GM12878 (cell line): ENCODE results near the gene GMPR2. TPM values are rescaled to one million over a fixed set of nuclear protein-coding genes. Genes with fewer than 3 reads are reported as not detected.

Experiments
- ATF7 ChIP-seq: fragments of 450-650 bp; IDR thresholded peaks from 2 replicates; pipeline ENCODE4 v1.6.1; 2016; ENCODE audit warnings: low read depth, mild to moderate bottlenecking
- BACH1 ChIP-seq: fragments of 450-650 bp; IDR thresholded peaks from 2 replicates; pipeline ENCODE4 v1.6.1; 2017; ENCODE audit warnings: mild to moderate bottlenecking, borderline replicate concordance
- BCL11A ChIP-seq: IDR thresholded peaks from 2 replicates; pipeline ENCODE4 v1.6.1; 2011; ENCODE audit warnings: low read depth, low read length
- CBX3 ChIP-seq: fragments of 200-600 bp; sonication (generic); IDR thresholded peaks from 2 replicates; pipeline ENCODE4 v1.6.1; 2016; ENCODE audit warnings: low read depth, borderline replicate concordance
- CEBPB ChIP-seq, 2 experiments: fragments of 150-350 bp in 1 of 2; IDR thresholded peaks; 2 replicates each; pipeline ENCODE4 v1.6.1; 2012 to 2014; ENCODE audit warnings: low read depth in 2 of 2, low read length in 2 of 2, borderline replicate concordance in 1 of 2, inconsistent platforms in 1 of 2
- CREB1 ChIP-seq: IDR thresholded peaks from 2 replicates; pipeline ENCODE4 v1.6.1; 2012; ENCODE audit warnings: low read depth, mild to moderate bottlenecking, inconsistent platforms
- CTCF ChIP-seq, 3 experiments: IDR thresholded peaks in 2 of 3; conservative IDR thresholded peaks in 1 of 3; 2 replicates each; pipeline ENCODE4 v1.5.1; 2011; ENCODE audit warnings: low read depth in 3 of 3, low read length in 3 of 3, mild to moderate bottlenecking in 3 of 3, control low read depth in 2 of 3, moderate library complexity in 2 of 3, inconsistent platforms in 1 of 3, mixed read lengths in 1 of 3; ENCODE audit not compliant: control insufficient read depth in 2 of 3, insufficient read depth in 1 of 3; ENCODE audit errors: extremely low read depth in 1 of 3
- DPF2 ChIP-seq: fragments of 450-650 bp; IDR thresholded peaks from 2 replicates; pipeline ENCODE4 v1.6.1; 2017; ENCODE audit warnings: mild to moderate bottlenecking
- ESRRA ChIP-seq: IDR thresholded peaks from 2 replicates; pipeline ENCODE4 v1.6.1; 2012; ENCODE audit warnings: mild to moderate bottlenecking, low read length, improper control_type of control experiment
- ETV6 ChIP-seq, 2 experiments: fragments of 450-650 bp in 1 of 2; IDR thresholded peaks in 1 of 2; conservative IDR thresholded peaks in 1 of 2; 2 replicates each; pipeline ENCODE4 v1.6.1; 2014; ENCODE audit warnings: antibody characterized with exemption in 1 of 2, borderline replicate concordance in 1 of 2, low read depth in 1 of 2, mild to moderate bottlenecking in 1 of 2, moderate library complexity in 1 of 2
- EZH2 ChIP-seq: IDR thresholded peaks from 2 replicates; pipeline ENCODE4 v1.6.1; 2012; ENCODE audit warnings: low read depth, mild to moderate bottlenecking, control low read depth, inconsistent platforms, low read length, borderline replicate concordance; ENCODE audit not compliant: control insufficient read depth
- GABPA ChIP-seq: IDR thresholded peaks from 2 replicates; pipeline ENCODE4 v1.6.1; 2014; ENCODE audit warnings: antibody characterized with exemption, low read depth, mild to moderate bottlenecking, inconsistent platforms
- IKZF1 ChIP-seq: fragments of 450-650 bp; conservative IDR thresholded peaks from 2 replicates; pipeline ENCODE4 v1.6.1; 2017; ENCODE audit warnings: antibody characterized with exemption, mild to moderate bottlenecking
- IKZF2 ChIP-seq, 2 experiments: fragments of 450-650 bp; IDR thresholded peaks; 2 replicates each; pipeline ENCODE4 v1.6.1; 2017; ENCODE audit warnings: mild to moderate bottlenecking in 2 of 2, moderate library complexity in 2 of 2
- JUNB ChIP-seq: IDR thresholded peaks from 2 replicates; pipeline ENCODE4 v1.6.1; 2016; ENCODE audit warnings: antibody characterized with exemption, mild to moderate bottlenecking
- NBN ChIP-seq: fragments of 450-650 bp; IDR thresholded peaks from 2 replicates; pipeline ENCODE4 v1.6.1; 2016
- NR2F1 ChIP-seq: fragments of 450-650 bp; conservative IDR thresholded peaks from 2 replicates; pipeline ENCODE4 v1.6.1; 2017; ENCODE audit warnings: mild to moderate bottlenecking
- PML ChIP-seq: IDR thresholded peaks from 2 replicates; pipeline ENCODE4 v1.6.1; 2012; ENCODE audit warnings: low read length, inconsistent platforms
- RELB ChIP-seq: fragments of 450-650 bp; IDR thresholded peaks from 2 replicates; pipeline ENCODE4 v1.6.1; 2017; ENCODE audit warnings: low read depth, mild to moderate bottlenecking, moderate library complexity
- REST ChIP-seq: IDR thresholded peaks from 2 replicates; pipeline ENCODE4 v1.6.1; 2012; ENCODE audit warnings: mild to moderate bottlenecking, low read depth, low read length
- SRF ChIP-seq, 2 experiments: IDR thresholded peaks; 2 replicates each; pipeline ENCODE4 v1.6.1; 2011; ENCODE audit warnings: low read depth in 2 of 2, low read length in 2 of 2, mild to moderate bottlenecking in 1 of 2, moderate library complexity in 1 of 2
- TARDBP ChIP-seq: IDR thresholded peaks from 2 replicates; pipeline ENCODE4 v1.6.1; 2016; ENCODE audit warnings: borderline replicate concordance
- TCF7 ChIP-seq: IDR thresholded peaks from 2 replicates; pipeline ENCODE4 v1.6.1; 2014; ENCODE audit warnings: antibody characterized with exemption, borderline replicate concordance
- USF1 ChIP-seq: IDR thresholded peaks from 2 replicates; pipeline ENCODE4 v1.6.1; 2011; ENCODE audit warnings: borderline replicate concordance, low read depth, mild to moderate bottlenecking, moderate library complexity, mixed read lengths, low read length; ENCODE audit not compliant: insufficient read depth; ENCODE audit errors: extremely low read length
- ZBED1 ChIP-seq: IDR thresholded peaks from 2 replicates; pipeline ENCODE4 v1.6.1; 2016; ENCODE audit warnings: borderline replicate concordance
- polyA plus RNA-seq, 11 experiments: library from polyadenylated mRNA; depleted of rRNA in 4 of 11; unstranded in 6 of 11; stranded (reverse) in 5 of 11; fragments of >200 nt; fragmentation: Nextera tagmentation in 4 of 11; fragmentation: Illumina TruSeq in 1 of 11; extraction: Ambion mirVana in 4 of 11; extraction: Trizol in 1 of 11; gene quantifications; 1 replicate in 1 of 11; 2 replicates in 10 of 11; pipeline versions ENCODE4 v1.2.1 to v1.2.3, GENCODE V29; 2011 to 2016; ENCODE audit warnings: inconsistent platforms in 2 of 11, missing spikeins in 2 of 11, low read depth in 1 of 11
- total RNA-seq, 4 experiments: library from RNA; depleted of rRNA in 3 of 4; stranded (reverse); fragments of >200 nt in 3 of 4; fragmentation: Illumina TruSeq in 1 of 4; extraction: Trizol in 1 of 4; gene quantifications; 2 replicates each; pipeline versions ENCODE4 v1.2.1 to v1.2.3, GENCODE V29; 2013 to 2021

Gene GMPR2
- total and polyA plus RNA-seq, 10 of the 15 experiments (the other 5 are each of a cell fraction or from before 2014, with no cell fraction given): 55.1 to 80.3 (median 61.5) TPM

GRCh38 chr14:24274101-24274543 lies 41.4 kb downstream of the GMPR2 start (continued):
- peak; percentile 50; the same call in 1 of the 2 replicates for TF ChIP-seq GABPA
- TF ChIP-seq BACH1: peak; percentile 81; the same call in 1 of the 2 replicates
- TF ChIP-seq REST: no peak
- TF ChIP-seq CREB1: peak; percentile 79
- 0 out of 2 replicates have a peak, but pooled peaks have one; percentile 30 for TF ChIP-seq PML
- peak; percentile 87 for TF ChIP-seq RELB
- TF ChIP-seq USF1: no peak
- peak; percentile 95 for TF ChIP-seq IKZF1
- TF ChIP-seq TCF7: no peak
- TF ChIP-seq NR2F1: no peak
- TF ChIP-seq TARDBP: no peak
- peak in 1 of 2 experiments; percentile 88; a peak in 2 of 4 replicates for TF ChIP-seq ETV6 (conservative IDR thresholded peaks at IDR 0.05 in 1 of 2, IDR thresholded peaks at IDR 0.05 in 1 of 2; ENCODE audit: borderline replicate concordance in 1 of 2, low read depth in 1 of 2)
- TF ChIP-seq DPF2: peak; percentile 93
- peak; percentile 95 for TF ChIP-seq BCL11A
- TF ChIP-seq CEBPB (IDR thresholded peaks at IDR 0.05; ENCODE audit: borderline replicate concordance in 1 of 2, low read depth in 2 of 2, low read length in 2 of 2): peak in 1 of 2 experiments; percentile 64; a peak in 1 of 4 replicates
- no peak for TF ChIP-seq CTCF (IDR thresholded peaks at IDR 0.05 in 2 of 3, conservative IDR thresholded peaks at IDR 0.05 in 1 of 3; ENCODE audit: control insufficient read depth in 2 of 3, extremely low read depth in 1 of 3, insufficient read depth in 1 of 3, low read depth in 3 of 3, low read length in 3 of 3)
- TF ChIP-seq SRF (IDR thresholded peaks at IDR 0.05; ENCODE audit: low read depth in 2 of 2, low read length in 2 of 2): 0 out of 4 replicates have a peak, but pooled peaks of 1 of the 2 experiments have one; percentile 29
- TF ChIP-seq IKZF2 (IDR thresholded peaks at IDR 0.05): peak; percentile 98
- TF ChIP-seq JUNB: peak; percentile 96
- no peak for TF ChIP-seq CBX3
- TF ChIP-seq EZH2: no peak
- no peak for TF ChIP-seq ESRRA
- peak; percentile 68; the same call in 1 of the 2 replicates for TF ChIP-seq ZBED1
- TF ChIP-seq NBN: peak; percentile 90
- TF ChIP-seq ATF7: peak; percentile 94
